Panc1 (cell line): ENCODE results near the gene HAPLN1. TPM values are rescaled to one million over a fixed set of nuclear protein-coding genes. Genes with fewer than 3 reads are reported as not detected.

Experiments used
- ATAC-seq: fragments of 200-7000 bp; cut with Tn5 transposase; 2 replicates; pipeline ENCODE4 v1.9.1; 2020; ENCODE audit warnings: mild to moderate bottlenecking, moderate library complexity
- BruUV-seq: library from RNA; stranded (reverse); fragments of 400-500 nt; replicated peaks from 2 replicates; lab custom pipeline; 2021; lab: Mats Ljungman, UMichigan
- CTCF ChIA-PET: fragments of 300-600 bp; sonication (Branson Sonifier 250); formaldehyde crosslinking; loops from one replicate; lab custom pipeline; 2022; ENCODE audit warnings: antibody characterized with exemption; lab: Charles Lee
- POLR2A ChIA-PET: fragments of 300-600 bp; sonication (Branson Sonifier 250); formaldehyde crosslinking; loops from one replicate; lab custom pipeline; 2022; ENCODE audit warnings: antibody characterized with exemption; lab: Charles Lee
- DNase-seq: peaks from one replicate; pipeline ENCODE4 v3.0.0-alpha.2; 2010; ENCODE audit warnings: low read depth, low spot score
- H3K27ac ChIP-seq: 2 replicates; pipeline ENCODE4 v1.5.1; 2011; ENCODE audit warnings: mild to moderate bottlenecking, low read length, inconsistent platforms
- H3K27me3 ChIP-seq: fragments of 200-500 bp; sonication (Bioruptor generic); 2 replicates; pipeline ENCODE4 v1.6.0; 2014; ENCODE audit warnings: low read length, inconsistent platforms; ENCODE audit not compliant: control insufficient read depth, insufficient read depth
- H3K36me3 ChIP-seq: fragments of 200-500 bp; sonication (Bioruptor generic); 2 replicates; pipeline ENCODE4 v1.5.1; 2014; ENCODE audit warnings: inconsistent platforms, mild to moderate bottlenecking, low read length, moderate library complexity; ENCODE audit not compliant: control insufficient read depth, insufficient read depth
- H3K4me1 ChIP-seq: 2 replicates; pipeline ENCODE4 v1.5.1; 2011; ENCODE audit warnings: inconsistent platforms, mild to moderate bottlenecking, low read length, moderate library complexity; ENCODE audit not compliant: control insufficient read depth, insufficient read depth
- H3K4me3 ChIP-seq, 2 experiments: 2 replicates each; pipeline ENCODE4 v1.5.1; 2011 to 2012; ENCODE audit warnings: low read depth in 2 of 2, low read length in 2 of 2, mild to moderate bottlenecking in 2 of 2, inconsistent platforms in 1 of 2, moderate library complexity in 1 of 2
- H3K9me3 ChIP-seq: fragments of 200-500 bp; sonication (Bioruptor generic); 2 replicates; pipeline ENCODE4 v1.5.1; 2014; ENCODE audit warnings: low read depth, mild to moderate bottlenecking, inconsistent platforms, low read length, moderate library complexity; ENCODE audit not compliant: control insufficient read depth, insufficient read depth
- POLR2AphosphoS5 ChIP-seq: IDR thresholded peaks from 2 replicates; pipeline ENCODE4 v1.6.1; 2012; ENCODE audit warnings: mild to moderate bottlenecking, low read depth, low read length, moderate library complexity
- SIN3A ChIP-seq: IDR thresholded peaks from 2 replicates; pipeline ENCODE4 v1.6.1; 2012; ENCODE audit warnings: low read depth, mild to moderate bottlenecking, low read length, moderate library complexity, borderline replicate concordance; ENCODE audit not compliant: insufficient read depth
- TCF7L2 ChIP-seq: IDR thresholded peaks from 2 replicates; pipeline ENCODE4 v1.6.1; 2011; ENCODE audit warnings: mild to moderate bottlenecking, low read depth, low read length, inconsistent platforms
- in situ Hi-C: cut with HindIII; loops from 2 replicates; pipeline ENCODE4 v1.10.0; 2016; ENCODE audit warnings: low sequenced_read_pairs, low pct_unique_long_range_greater_than_20kb
- intact Hi-C: fragments of 100-400 bp; cut with micrococcal nuclease; formaldehyde crosslinking; loops from one replicate; pipeline ENCODE4 v1.10.0; 2022; ENCODE audit not compliant: unreplicated experiment
- total RNA-seq: library from RNA; stranded (reverse); gene quantifications from one replicate; pipeline ENCODE4 v1.2.1, GENCODE V29; 2021; ENCODE audit not compliant: unreplicated experiment
- TF ChIP-seq, protein P1 (sequence below): fragments of 450-650 bp; IDR thresholded peaks from 2 replicates; pipeline ENCODE4 v1.5.1; 2017; ENCODE audit warnings: mild to moderate bottlenecking
- TF ChIP-seq, protein P2 (sequence below), 2 experiments: IDR thresholded peaks; 2 replicates each; pipeline ENCODE4 v1.6.1; 2011 to 2012; ENCODE audit warnings: low read depth in 2 of 2, control low read depth in 1 of 2, low read length in 1 of 2, mild to moderate bottlenecking in 1 of 2, moderate library complexity in 1 of 2; ENCODE audit not compliant: insufficient read depth in 1 of 2

The HAPLN1 gene
- total RNA-seq, 1 experiment from 2014 or later: 0.13 TPM

DNA sequence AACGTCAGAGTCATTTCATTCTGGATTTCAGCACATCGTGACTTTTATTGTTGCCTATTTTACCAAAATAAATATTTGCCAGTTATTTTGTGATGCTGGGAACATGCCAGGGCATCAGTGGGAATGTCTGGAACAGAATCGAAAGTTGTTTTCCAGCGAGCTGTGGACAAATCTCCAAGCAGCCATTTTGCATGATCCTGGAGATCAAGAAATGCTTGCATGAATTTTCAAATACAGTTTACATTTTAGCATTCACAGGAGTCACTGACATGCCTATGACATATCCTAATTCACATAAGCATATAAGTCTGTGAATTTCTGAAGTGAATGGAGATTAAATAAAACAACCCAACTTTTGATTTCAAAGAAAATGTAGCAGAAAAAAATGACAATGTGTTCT, 129.7 kb downstream of the HAPLN1 start:
- POLR2A ChIA-PET: no interaction called here
- intact Hi-C loops: no loop called here
- Histone ChIP-seq H3K27me3 (no peaks in the 10 kb centered on the region), H3K36me3 (no peaks in the 10 kb centered on the region), H3K4me3 (no peak overlapping the region), H3K9me3 (no peaks in the 10 kb centered on the region), H3K4me1 (no peaks in the 10 kb centered on the region), H3K27ac (no peak overlapping the region)
- in situ Hi-C loops: no loop called here
- CTCF ChIA-PET: no interaction called here
- no peak for DNase-seq
- TF ChIP-seq, protein P1, sequence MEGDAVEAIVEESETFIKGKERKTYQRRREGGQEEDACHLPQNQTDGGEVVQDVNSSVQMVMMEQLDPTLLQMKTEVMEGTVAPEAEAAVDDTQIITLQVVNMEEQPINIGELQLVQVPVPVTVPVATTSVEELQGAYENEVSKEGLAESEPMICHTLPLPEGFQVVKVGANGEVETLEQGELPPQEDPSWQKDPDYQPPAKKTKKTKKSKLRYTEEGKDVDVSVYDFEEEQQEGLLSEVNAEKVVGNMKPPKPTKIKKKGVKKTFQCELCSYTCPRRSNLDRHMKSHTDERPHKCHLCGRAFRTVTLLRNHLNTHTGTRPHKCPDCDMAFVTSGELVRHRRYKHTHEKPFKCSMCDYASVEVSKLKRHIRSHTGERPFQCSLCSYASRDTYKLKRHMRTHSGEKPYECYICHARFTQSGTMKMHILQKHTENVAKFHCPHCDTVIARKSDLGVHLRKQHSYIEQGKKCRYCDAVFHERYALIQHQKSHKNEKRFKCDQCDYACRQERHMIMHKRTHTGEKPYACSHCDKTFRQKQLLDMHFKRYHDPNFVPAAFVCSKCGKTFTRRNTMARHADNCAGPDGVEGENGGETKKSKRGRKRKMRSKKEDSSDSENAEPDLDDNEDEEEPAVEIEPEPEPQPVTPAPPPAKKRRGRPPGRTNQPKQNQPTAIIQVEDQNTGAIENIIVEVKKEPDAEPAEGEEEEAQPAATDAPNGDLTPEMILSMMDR: no peak
- TF ChIP-seq POLR2AphosphoS5 (no peak), TCF7L2 (no peak), SIN3A (no peak)
- TF ChIP-seq, protein P2, sequence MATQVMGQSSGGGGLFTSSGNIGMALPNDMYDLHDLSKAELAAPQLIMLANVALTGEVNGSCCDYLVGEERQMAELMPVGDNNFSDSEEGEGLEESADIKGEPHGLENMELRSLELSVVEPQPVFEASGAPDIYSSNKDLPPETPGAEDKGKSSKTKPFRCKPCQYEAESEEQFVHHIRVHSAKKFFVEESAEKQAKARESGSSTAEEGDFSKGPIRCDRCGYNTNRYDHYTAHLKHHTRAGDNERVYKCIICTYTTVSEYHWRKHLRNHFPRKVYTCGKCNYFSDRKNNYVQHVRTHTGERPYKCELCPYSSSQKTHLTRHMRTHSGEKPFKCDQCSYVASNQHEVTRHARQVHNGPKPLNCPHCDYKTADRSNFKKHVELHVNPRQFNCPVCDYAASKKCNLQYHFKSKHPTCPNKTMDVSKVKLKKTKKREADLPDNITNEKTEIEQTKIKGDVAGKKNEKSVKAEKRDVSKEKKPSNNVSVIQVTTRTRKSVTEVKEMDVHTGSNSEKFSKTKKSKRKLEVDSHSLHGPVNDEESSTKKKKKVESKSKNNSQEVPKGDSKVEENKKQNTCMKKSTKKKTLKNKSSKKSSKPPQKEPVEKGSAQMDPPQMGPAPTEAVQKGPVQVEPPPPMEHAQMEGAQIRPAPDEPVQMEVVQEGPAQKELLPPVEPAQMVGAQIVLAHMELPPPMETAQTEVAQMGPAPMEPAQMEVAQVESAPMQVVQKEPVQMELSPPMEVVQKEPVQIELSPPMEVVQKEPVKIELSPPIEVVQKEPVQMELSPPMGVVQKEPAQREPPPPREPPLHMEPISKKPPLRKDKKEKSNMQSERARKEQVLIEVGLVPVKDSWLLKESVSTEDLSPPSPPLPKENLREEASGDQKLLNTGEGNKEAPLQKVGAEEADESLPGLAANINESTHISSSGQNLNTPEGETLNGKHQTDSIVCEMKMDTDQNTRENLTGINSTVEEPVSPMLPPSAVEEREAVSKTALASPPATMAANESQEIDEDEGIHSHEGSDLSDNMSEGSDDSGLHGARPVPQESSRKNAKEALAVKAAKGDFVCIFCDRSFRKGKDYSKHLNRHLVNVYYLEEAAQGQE (IDR thresholded peaks at IDR 0.05; ENCODE audit: insufficient read depth in 1 of 2, low read depth in 2 of 2, low read length in 1 of 2): no peak
- BruUV-seq: no TSS peak
- no peak for ATAC-seq

DNA sequence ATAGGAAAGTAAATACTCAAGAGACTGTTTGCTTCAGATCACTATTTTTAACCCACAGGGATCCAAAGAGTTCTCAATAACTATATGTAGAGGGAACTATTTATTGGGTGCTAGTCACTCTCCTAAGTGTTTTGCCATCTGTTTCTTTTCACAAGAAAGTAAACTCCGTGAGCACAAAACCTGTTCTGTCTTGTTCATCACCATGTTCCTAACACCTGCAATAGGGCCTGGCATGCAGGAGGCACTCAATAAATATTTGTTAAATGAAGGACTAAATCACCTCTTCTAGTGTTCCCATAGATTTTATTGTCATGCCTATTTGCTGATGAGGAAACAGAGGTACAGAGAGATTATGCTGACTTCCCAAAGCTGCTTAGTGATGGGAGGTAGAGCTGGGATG, 130.9 kb downstream of the HAPLN1 start:
- TF ChIP-seq, protein P1: no peak
- ATAC-seq (no peak), DNase-seq (no peak)
- Histone ChIP-seq H3K36me3 (no peaks in the 10 kb centered on the region), H3K4me3 (no peak overlapping the region), H3K4me1 (no peaks in the 10 kb centered on the region), H3K9me3 (no peaks in the 10 kb centered on the region), H3K27ac (no peak overlapping the region), H3K27me3 (no peaks in the 10 kb centered on the region)
- CTCF ChIA-PET: no interaction called here
- no TSS peak for BruUV-seq
- POLR2A ChIA-PET: no interaction called here
- in situ Hi-C loops (no loop called here), intact Hi-C loops (no loop called here)

Other genes starting within 250 kb of the HAPLN1 start
- 0.72 TPM for gene VCAN, start 249.1 kb downstream of the HAPLN1 start, total RNA-seq